Suprapubic skin (tissue), 4 donors: Measurements from ENCODE around the gene SLC22A23. TPM values are rescaled to one million over a fixed set of nuclear protein-coding genes. Genes with fewer than 3 reads are reported as not detected.

ENCODE experiments used
- total RNA-seq, 4 donors: library from RNA; depleted of rRNA; stranded (reverse); fragments of >200 nt; gene quantifications; one replicate each; pipeline ENCODE4 v1.1.0, GENCODE V29; 2016

SLC22A23 gene
- total RNA-seq, 4 donors from 2014 or later: 38.2 to 59.8 (median 48.1) TPM

Other genes with a start within 250 kb of the SLC22A23 start
- 10 to 100 TPM in 3 of 4 donors, 1 to 10 TPM in 1; 9.2 to 19.3 (median 13.2) TPM for gene TUBB2B, start 229.4 kb downstream of the SLC22A23 start, total RNA-seq
- gene PSMG4, start 198.1 kb downstream of the SLC22A23 start, total RNA-seq: 10 to 100 TPM; 11.4 to 32.6 (median 21.1) TPM